Liver (tissue), 9 donors: ENCODE results near the gene CHMP4A. TPM values are rescaled to one million over a fixed set of nuclear protein-coding genes. Genes with fewer than 3 reads are reported as not detected.

ENCODE experiments used
- DNase-seq: peaks from one replicate; pipeline ENCODE4 v3.0.0-alpha.2; 2017; ENCODE audit warnings: low spot score
- H3K27ac ChIP-seq, 2 donors: one replicate each; pipeline ENCODE4 v1.7.0; 2013; ENCODE audit warnings: inconsistent platforms in 2 of 2, low read length in 2 of 2, control low read depth in 1 of 2, low read depth in 1 of 2, mild to moderate bottlenecking in 1 of 2
- H3K27me3 ChIP-seq, 4 donors: one replicate each; pipeline versions ENCODE4 v1.6.1 to v1.7.0; 2013; ENCODE audit warnings: low read length in 3 of 4, inconsistent platforms in 1 of 4, mild to moderate bottlenecking in 1 of 4, moderate library complexity in 1 of 4; ENCODE audit not compliant: control insufficient read depth in 4 of 4, insufficient read depth in 4 of 4
- H3K36me3 ChIP-seq, 4 donors: one replicate each; pipeline versions ENCODE4 v1.6.1 to v1.7.0; 2013; ENCODE audit warnings: low read length in 3 of 4, mild to moderate bottlenecking in 3 of 4, low read depth in 1 of 4, moderate library complexity in 1 of 4; ENCODE audit not compliant: control insufficient read depth in 4 of 4, insufficient read depth in 3 of 4
- H3K4me1 ChIP-seq, 4 donors: one replicate each; pipeline versions ENCODE4 v1.6.1 to v1.7.0; 2013; ENCODE audit warnings: low read length in 3 of 4, mild to moderate bottlenecking in 3 of 4, moderate library complexity in 1 of 4; ENCODE audit not compliant: control insufficient read depth in 4 of 4, insufficient read depth in 4 of 4
- H3K4me3 ChIP-seq, 3 donors: one replicate each; pipeline versions ENCODE4 v1.6.1 to v1.7.0; 2013; ENCODE audit warnings: low read length in 3 of 3, control low read depth in 1 of 3, low read depth in 1 of 3, mild to moderate bottlenecking in 1 of 3
- H3K9ac ChIP-seq, 2 donors: one replicate each; pipeline ENCODE4 v1.7.0; 2013; ENCODE audit warnings: low read length in 2 of 2, mild to moderate bottlenecking in 2 of 2, moderate library complexity in 2 of 2, control low read depth in 1 of 2, low read depth in 1 of 2
- H3K9me3 ChIP-seq, 4 donors: one replicate each; pipeline versions ENCODE4 v1.6.1 to v1.7.0; 2013; ENCODE audit warnings: low read length in 3 of 4; ENCODE audit not compliant: control insufficient read depth in 4 of 4
- EGR1 ChIP-seq, 2 donors: IDR thresholded peaks; 2 replicates each; pipeline ENCODE4 v1.6.1; 2016 to 2018; ENCODE audit warnings: antibody characterized with exemption in 2 of 2, low read depth in 2 of 2
- FOXA1 ChIP-seq: IDR thresholded peaks from 2 replicates; pipeline ENCODE4 v1.6.1; 2016; ENCODE audit warnings: antibody characterized with exemption
- FOXA2 ChIP-seq: IDR thresholded peaks from 2 replicates; pipeline ENCODE4 v1.6.1; 2016; ENCODE audit warnings: antibody characterized with exemption
- GABPA ChIP-seq, 2 donors: IDR thresholded peaks in 1 of 2; conservative IDR thresholded peaks in 1 of 2; 2 replicates each; pipeline ENCODE4 v1.6.1; 2016; ENCODE audit warnings: antibody characterized with exemption in 2 of 2, mild to moderate bottlenecking in 1 of 2, moderate library complexity in 1 of 2
- HNF4G ChIP-seq: IDR thresholded peaks from 2 replicates; pipeline ENCODE4 v1.6.1; 2016; ENCODE audit warnings: antibody characterized with exemption
- JUND ChIP-seq, 2 donors: IDR thresholded peaks; 2 replicates each; pipeline ENCODE4 v1.6.1; 2016; ENCODE audit warnings: antibody characterized with exemption in 2 of 2
- NR2F2 ChIP-seq: IDR thresholded peaks from 2 replicates; pipeline ENCODE4 v1.6.1; 2016; ENCODE audit warnings: antibody characterized with exemption
- SP1 ChIP-seq: IDR thresholded peaks from 2 replicates; pipeline ENCODE4 v1.6.1; 2018; ENCODE audit warnings: antibody characterized with exemption, mild to moderate bottlenecking
- TAF1 ChIP-seq: conservative IDR thresholded peaks from 2 replicates; pipeline ENCODE4 v1.6.1; 2016; ENCODE audit warnings: antibody characterized with exemption, mild to moderate bottlenecking
- YY1 ChIP-seq: IDR thresholded peaks from 2 replicates; pipeline ENCODE4 v1.6.1; 2016; ENCODE audit warnings: antibody characterized with exemption, mild to moderate bottlenecking
- WGBS: extraction: QIAGEN DNeasy Blood & Tissue Kit; methylation state at CpG from one replicate; pipeline ENCODE4 v1.1.7; 2013; 5-methylcytosine and 5-hydroxymethylcytosine counted together
- polyA plus RNA-seq, 2 donors: library from polyadenylated mRNA; stranded (reverse) in 1 of 2; unstranded in 1 of 2; fragments of 200-250 nt in 1 of 2; fragments of >200 nt in 1 of 2; fragmentation: Nextera tagmentation in 1 of 2; extraction: Ambion mirVana in 1 of 2; gene quantifications; one replicate each; pipeline versions ENCODE4 v1.2.1 to v1.2.3, GENCODE V29; 2013 to 2015
- total RNA-seq, 2 donors: library from RNA; depleted of rRNA; stranded (reverse); fragments of >200 nt; gene quantifications; one replicate each; pipeline ENCODE4 v1.2.3, GENCODE V29; 2014
- TF ChIP-seq, protein P1 (sequence below): IDR thresholded peaks from 2 replicates; pipeline ENCODE4 v1.6.1; 2016; ENCODE audit warnings: antibody characterized with exemption
- TF ChIP-seq, protein P2 (sequence below): IDR thresholded peaks from 2 replicates; pipeline ENCODE4 v1.6.1; 2016; ENCODE audit warnings: antibody characterized with exemption
- TF ChIP-seq, protein P3 (sequence below): IDR thresholded peaks from 2 replicates; pipeline ENCODE4 v1.6.1; 2016; ENCODE audit warnings: antibody characterized with exemption, mild to moderate bottlenecking
- TF ChIP-seq, protein P4 (sequence below): fragments of 150-350 bp; IDR thresholded peaks from 2 replicates; pipeline ENCODE4 v1.5.1; 2017; ENCODE audit warnings: improper control_type of control experiment, low read depth, low read length; ENCODE audit not compliant: missing input control
- donor health status: healthy.
- donor health status: healthy.
- donor health status: healthy.
- donor health status: healthy.
- donor health status: healthy.

The CHMP4A gene
- total and polyA plus RNA-seq, 4 donors: 14.6 to 38.7 (median 28.0) TPM

DNA sequence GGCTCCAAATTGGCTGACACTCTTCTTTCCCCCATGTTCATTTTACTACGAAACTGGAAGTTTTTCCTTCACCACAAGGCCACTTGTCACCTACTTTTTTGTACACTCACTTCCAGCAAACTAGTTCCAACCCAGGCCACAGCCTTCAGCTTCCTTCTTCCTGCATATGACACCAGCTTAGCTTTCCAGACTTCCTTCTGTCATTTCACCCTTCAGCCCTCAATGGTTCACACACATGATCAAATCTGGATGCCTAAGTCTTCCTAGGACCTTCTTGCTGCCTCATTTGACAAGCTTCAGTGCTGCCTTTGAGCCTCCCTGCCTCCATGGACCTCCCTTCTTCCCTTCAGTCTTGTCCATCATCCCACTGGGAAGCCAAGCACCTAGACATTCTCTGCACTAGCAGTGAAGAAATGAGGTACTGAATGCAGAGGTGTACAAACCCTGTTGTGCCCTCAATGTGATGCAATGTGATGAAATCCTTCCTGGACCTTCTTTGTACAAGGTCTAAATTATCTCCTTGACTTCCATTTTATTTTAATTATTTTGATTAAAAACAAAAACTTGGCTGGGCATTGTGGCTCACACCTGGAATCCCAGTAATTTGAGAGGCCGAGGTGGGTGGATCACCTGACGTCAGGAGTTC lies 45.7 kb downstream of the CHMP4A start:
- H3K9ac ChIP-seq: no peak overlapping the region
- DNase-seq: no peak
- TF ChIP-seq, protein P1, sequence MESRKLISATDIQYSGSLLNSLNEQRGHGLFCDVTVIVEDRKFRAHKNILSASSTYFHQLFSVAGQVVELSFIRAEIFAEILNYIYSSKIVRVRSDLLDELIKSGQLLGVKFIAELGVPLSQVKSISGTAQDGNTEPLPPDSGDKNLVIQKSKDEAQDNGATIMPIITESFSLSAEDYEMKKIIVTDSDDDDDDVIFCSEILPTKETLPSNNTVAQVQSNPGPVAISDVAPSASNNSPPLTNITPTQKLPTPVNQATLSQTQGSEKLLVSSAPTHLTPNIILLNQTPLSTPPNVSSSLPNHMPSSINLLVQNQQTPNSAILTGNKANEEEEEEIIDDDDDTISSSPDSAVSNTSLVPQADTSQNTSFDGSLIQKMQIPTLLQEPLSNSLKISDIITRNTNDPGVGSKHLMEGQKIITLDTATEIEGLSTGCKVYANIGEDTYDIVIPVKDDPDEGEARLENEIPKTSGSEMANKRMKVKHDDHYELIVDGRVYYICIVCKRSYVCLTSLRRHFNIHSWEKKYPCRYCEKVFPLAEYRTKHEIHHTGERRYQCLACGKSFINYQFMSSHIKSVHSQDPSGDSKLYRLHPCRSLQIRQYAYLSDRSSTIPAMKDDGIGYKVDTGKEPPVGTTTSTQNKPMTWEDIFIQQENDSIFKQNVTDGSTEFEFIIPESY: no peak
- no peak for TF ChIP-seq SP1
- TF ChIP-seq EGR1 (IDR thresholded peaks at IDR 0.05; ENCODE audit: low read depth in 2 of 2): no peak
- no peak for TF ChIP-seq YY1
- TF ChIP-seq FOXA1: no peak
- TF ChIP-seq, protein P2, sequence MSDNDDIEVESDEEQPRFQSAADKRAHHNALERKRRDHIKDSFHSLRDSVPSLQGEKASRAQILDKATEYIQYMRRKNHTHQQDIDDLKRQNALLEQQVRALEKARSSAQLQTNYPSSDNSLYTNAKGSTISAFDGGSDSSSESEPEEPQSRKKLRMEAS: no peak
- TF ChIP-seq NR2F2: no peak
- TF ChIP-seq, protein P3, sequence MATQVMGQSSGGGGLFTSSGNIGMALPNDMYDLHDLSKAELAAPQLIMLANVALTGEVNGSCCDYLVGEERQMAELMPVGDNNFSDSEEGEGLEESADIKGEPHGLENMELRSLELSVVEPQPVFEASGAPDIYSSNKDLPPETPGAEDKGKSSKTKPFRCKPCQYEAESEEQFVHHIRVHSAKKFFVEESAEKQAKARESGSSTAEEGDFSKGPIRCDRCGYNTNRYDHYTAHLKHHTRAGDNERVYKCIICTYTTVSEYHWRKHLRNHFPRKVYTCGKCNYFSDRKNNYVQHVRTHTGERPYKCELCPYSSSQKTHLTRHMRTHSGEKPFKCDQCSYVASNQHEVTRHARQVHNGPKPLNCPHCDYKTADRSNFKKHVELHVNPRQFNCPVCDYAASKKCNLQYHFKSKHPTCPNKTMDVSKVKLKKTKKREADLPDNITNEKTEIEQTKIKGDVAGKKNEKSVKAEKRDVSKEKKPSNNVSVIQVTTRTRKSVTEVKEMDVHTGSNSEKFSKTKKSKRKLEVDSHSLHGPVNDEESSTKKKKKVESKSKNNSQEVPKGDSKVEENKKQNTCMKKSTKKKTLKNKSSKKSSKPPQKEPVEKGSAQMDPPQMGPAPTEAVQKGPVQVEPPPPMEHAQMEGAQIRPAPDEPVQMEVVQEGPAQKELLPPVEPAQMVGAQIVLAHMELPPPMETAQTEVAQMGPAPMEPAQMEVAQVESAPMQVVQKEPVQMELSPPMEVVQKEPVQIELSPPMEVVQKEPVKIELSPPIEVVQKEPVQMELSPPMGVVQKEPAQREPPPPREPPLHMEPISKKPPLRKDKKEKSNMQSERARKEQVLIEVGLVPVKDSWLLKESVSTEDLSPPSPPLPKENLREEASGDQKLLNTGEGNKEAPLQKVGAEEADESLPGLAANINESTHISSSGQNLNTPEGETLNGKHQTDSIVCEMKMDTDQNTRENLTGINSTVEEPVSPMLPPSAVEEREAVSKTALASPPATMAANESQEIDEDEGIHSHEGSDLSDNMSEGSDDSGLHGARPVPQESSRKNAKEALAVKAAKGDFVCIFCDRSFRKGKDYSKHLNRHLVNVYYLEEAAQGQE: no peak
- TF ChIP-seq GABPA (IDR thresholded peaks at IDR 0.05 in 1 of 2, conservative IDR thresholded peaks at IDR 0.05 in 1 of 2): no peak
- H3K27ac ChIP-seq: no peak overlapping the region
- H3K4me3 ChIP-seq: no peak overlapping the region
- H3K4me1 ChIP-seq: peaks cover 2 to 11% (median 6%) of the 10 kb centered on the region in 4 donors
- H3K36me3 ChIP-seq: peaks cover 23 to 56% (median 40%) of the 10 kb centered on the region in 4 donors
- H3K27me3 ChIP-seq: no peaks in the 10 kb centered on the region
- 88% methylated on average over 3 of the region's 3 CpGs for WGBS
- no peaks in the 10 kb centered on the region for H3K9me3 ChIP-seq

DNA sequence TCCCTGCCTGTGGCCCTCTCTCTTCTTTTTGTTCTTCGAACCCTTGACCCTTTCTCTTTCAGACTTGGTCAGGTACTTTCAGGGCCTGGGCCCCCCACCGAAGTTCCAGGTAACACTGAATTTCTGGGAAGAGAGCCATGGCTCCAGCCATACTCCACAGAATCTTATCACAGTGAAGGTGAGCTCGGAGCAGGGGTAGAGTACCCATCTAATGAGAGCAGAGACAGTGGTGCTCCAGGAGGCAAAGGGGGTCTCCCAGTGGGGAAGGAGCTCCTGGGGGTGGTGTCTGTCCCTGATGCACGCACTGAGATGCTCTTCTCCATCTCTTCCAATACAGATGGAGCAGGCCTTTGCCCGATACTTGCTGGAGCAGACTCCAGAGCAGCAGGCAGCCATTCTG lies 47.5 kb downstream of the CHMP4A start:
- peaks cover 2 to 22% (median 17%) of the 10 kb centered on the region in 4 donors for H3K4me1 ChIP-seq
- TF ChIP-seq HNF4G (no peak), EGR1 (IDR thresholded peaks at IDR 0.05; ENCODE audit: low read depth in 2 of 2) (no peak), GABPA (IDR thresholded peaks at IDR 0.05 in 1 of 2, conservative IDR thresholded peaks at IDR 0.05 in 1 of 2) (no peak), YY1 (no peak), NR2F2 (no peak), FOXA2 (no peak), SP1 (no peak), TAF1 (no peak), JUND (IDR thresholded peaks at IDR 0.05) (no peak), FOXA1 (no peak)
- TF ChIP-seq, protein P4, sequence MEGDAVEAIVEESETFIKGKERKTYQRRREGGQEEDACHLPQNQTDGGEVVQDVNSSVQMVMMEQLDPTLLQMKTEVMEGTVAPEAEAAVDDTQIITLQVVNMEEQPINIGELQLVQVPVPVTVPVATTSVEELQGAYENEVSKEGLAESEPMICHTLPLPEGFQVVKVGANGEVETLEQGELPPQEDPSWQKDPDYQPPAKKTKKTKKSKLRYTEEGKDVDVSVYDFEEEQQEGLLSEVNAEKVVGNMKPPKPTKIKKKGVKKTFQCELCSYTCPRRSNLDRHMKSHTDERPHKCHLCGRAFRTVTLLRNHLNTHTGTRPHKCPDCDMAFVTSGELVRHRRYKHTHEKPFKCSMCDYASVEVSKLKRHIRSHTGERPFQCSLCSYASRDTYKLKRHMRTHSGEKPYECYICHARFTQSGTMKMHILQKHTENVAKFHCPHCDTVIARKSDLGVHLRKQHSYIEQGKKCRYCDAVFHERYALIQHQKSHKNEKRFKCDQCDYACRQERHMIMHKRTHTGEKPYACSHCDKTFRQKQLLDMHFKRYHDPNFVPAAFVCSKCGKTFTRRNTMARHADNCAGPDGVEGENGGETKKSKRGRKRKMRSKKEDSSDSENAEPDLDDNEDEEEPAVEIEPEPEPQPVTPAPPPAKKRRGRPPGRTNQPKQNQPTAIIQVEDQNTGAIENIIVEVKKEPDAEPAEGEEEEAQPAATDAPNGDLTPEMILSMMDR: no peak
- TF ChIP-seq, protein P2: no peak
- DNase-seq: no peak
- H3K36me3 ChIP-seq: peaks cover 20 to 55% (median 39%) of the 10 kb centered on the region in 4 donors
- no peak overlapping the region for H3K9ac ChIP-seq
- 93% methylated on average over 5 of the region's 5 CpGs for WGBS
- no peaks in the 10 kb centered on the region for H3K9me3 ChIP-seq
- H3K27me3 ChIP-seq: no peaks in the 10 kb centered on the region
- no peak overlapping the region for H3K27ac ChIP-seq
- no peak overlapping the region for H3K4me3 ChIP-seq
